ENCODE results near the gene CFDP1.

The CFDP1 gene

GRCh38 chr16:75250809-75251279 is 182.5 kb downstream of the CFDP1 start:
- DNase-seq (ENCODE audit: low read depth in 3 of 3) = no peak

DNA sequence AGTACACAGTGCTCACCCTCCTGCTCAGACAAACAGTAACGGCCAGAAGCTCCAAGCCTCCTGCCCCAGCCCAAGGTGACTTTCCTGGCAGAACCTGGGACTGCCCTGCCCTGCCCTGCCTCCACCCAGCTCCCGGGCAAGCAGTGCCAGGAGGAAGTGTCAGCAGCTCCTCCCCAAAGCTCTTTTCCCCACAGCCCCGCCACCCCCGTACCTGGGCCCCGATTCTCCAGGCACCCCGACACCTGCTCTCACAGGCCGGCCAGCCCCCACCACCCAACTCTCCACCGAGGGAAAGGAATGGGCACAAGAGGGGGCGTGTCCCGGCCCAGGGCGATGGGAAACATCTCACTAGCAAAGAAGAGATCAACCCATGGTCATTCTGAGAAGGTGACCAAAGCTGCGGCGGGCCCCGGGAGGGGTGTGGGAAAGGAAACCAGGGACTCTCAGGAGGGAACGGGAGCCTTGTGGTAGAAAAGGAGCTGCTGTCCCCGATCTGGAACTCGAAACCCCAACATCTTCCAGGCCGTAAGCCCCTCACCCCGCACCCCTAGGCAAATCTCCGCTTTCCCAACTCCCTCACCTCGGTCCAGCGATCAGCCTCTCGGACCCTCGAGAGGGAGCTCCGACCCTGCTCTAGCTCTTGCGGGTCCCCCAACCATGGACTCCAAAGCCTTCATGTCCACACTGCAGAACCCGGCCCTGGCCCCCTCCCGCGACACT is 183.1 kb downstream of the CFDP1 start:
- DNase-seq (ENCODE audit: low read depth in 3 of 3) = no peak

DNA sequence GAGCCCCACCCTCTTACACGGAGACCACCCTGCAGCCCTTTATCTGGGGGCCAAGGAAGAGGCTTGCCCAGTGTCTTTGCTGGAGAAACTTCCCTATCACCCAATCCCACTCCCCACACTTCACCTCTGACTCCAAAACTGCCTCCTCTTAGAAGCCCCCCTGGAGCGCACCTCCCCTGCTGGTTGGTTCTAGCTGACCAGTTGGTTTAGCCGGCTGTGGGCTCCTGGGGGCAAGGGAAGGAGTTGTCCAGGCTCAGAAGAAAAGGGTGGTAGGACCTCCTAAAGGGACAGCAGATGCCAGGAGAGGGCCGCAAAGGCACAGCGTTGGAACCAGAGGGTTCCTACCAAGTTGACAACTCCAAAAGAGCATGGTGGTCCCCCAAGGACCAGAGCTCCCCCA is 183.9 kb downstream of the CFDP1 start:
- DNase-seq (ENCODE audit: low read depth in 3 of 3) = no peak

GRCh38 chr16:75248536-75249380 is 184.5 kb downstream of the CFDP1 start:
- DNase-seq (ENCODE audit: low read depth in 3 of 3) = no peak

DNA sequence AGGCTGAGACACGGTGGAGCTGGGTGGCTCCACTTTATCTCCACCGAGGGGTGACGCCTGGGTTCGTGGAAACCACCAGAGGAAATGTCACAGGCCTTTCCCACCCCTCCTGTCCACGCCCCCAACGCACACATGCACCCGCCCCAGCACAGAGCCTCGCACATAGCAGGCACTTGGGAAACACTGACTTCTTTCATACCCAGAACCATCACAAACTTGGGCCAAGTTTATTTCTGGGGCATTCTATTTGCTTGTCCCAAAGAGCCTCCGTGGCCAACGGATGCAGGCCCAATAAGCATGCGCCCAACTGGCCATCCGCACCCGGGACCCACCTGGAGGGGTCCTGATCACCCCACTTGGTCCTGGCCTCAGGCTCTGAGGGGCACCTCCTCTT is 185.2 kb downstream of the CFDP1 start:
- no peak for DNase-seq (ENCODE audit: low read depth in 3 of 3)

DNA sequence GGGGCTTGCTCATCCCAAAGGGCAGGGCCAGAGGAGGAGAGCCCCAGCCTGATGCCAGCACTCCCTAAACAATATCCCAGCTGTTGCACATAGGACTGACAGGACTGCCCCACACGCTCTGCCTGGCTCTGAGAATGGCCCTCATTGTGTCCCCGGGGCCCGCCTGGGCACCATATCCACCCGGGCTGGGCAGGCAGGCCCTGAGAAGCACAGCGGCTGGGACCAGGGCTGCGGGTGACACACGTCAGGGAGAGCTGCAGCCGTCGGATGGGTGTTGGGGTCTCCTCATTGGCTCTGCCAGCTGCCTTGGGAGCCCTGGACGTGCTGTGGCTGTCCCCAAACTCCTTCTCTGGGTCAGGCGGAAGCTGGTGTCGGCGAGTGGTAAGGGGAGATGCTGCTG is 186.1 kb downstream of the CFDP1 start:
- no peak for DNase-seq (ENCODE audit: low read depth in 3 of 3)

GRCh38 chr16:75246504-75247205 is 186.6 kb downstream of the CFDP1 start:
- no peak for DNase-seq (ENCODE audit: low read depth in 3 of 3)

GRCh38 chr16:75244844-75245758 is 188.2 kb downstream of the CFDP1 start:
- DNase-seq (ENCODE audit: low read depth in 3 of 3) = no peak

DNA sequence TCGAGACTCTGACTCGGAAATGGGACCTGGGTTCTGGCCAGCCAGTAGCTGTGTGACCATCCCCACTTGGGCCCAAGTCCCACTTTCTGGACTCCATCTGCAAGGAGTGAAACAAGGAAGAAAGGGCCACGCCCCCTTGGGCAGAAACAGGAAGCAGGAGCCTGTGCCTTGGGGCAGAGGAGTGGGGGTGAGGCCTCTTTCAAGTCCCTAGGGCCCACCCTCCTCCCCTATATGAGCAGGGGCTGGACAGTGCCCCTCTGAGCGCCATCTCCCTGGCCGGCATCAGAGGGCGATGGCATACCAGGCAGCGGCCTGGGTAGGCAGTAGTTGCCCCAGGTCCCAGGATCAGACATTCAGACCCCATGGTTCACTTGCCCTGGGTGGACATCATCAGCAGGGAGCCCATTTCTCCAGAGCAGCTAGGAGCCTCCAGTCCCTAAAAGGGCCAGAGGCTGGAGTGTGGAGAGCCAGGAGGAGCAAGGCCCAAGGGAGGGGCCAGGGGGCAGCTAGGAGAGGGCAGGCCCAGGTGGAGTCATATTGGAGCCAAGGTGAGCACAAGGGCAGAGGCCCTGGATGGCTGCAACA is 189.0 kb downstream of the CFDP1 start:
- no peak for DNase-seq (ENCODE audit: low read depth in 3 of 3)

Measured in stimulated activated CD4-positive, alpha-beta T cell treated with anti-CD3 and anti-CD28 coated beads, TNF-alpha, amount 100 ng/mL, for 4 hours (primary cell).